Calu3 (cell line): Measurements from ENCODE around the gene WFDC2. TPM values are rescaled to one million over a fixed set of nuclear protein-coding genes. Genes with fewer than 3 reads are reported as not detected.

Source experiments
- BruUV-seq: library from RNA; stranded (reverse); fragments of 400-500 nt; replicated peaks from 2 replicates; lab custom pipeline; 2021; lab: Mats Ljungman, UMichigan
- CTCF ChIA-PET: fragments of 300-600 bp; sonication (Branson Sonifier 250); formaldehyde crosslinking; loops from one replicate; lab custom pipeline; 2022; ENCODE audit warnings: antibody characterized with exemption; lab: Charles Lee
- DNase-seq: peaks from one replicate; pipeline ENCODE4 v3.0.0; 2022
- H3K27ac Mint-ChIP-seq: one replicate; pipeline ENCODE4 v1.8.0; 2022; ENCODE audit warnings: mixed read lengths; ENCODE audit not compliant: unreplicated experiment
- H3K27me3 Mint-ChIP-seq: one replicate; pipeline ENCODE4 v1.8.0; 2022; ENCODE audit warnings: mixed read lengths; ENCODE audit not compliant: unreplicated experiment
- H3K36me3 Mint-ChIP-seq: one replicate; pipeline ENCODE4 v1.8.0; 2022; ENCODE audit warnings: mild to moderate bottlenecking, moderate library complexity, mixed read lengths; ENCODE audit not compliant: insufficient read depth, unreplicated experiment
- H3K4me1 Mint-ChIP-seq: one replicate; pipeline ENCODE4 v1.8.0; 2022; ENCODE audit warnings: mild to moderate bottlenecking, low read depth, mixed read lengths; ENCODE audit not compliant: unreplicated experiment
- H3K4me3 Mint-ChIP-seq: one replicate; pipeline ENCODE4 v1.8.0; 2022; ENCODE audit warnings: mild to moderate bottlenecking, low read depth, moderate library complexity, mixed read lengths; ENCODE audit not compliant: unreplicated experiment
- H3K9me3 Mint-ChIP-seq: one replicate; pipeline ENCODE4 v1.8.0; 2022; ENCODE audit warnings: low read depth, mixed read lengths; ENCODE audit not compliant: unreplicated experiment
- CTCF ChIP-seq: fragments of 200-600 bp; IDR thresholded peaks from one replicate; pipeline ENCODE4 v1.8.0; 2022; ENCODE audit warnings: antibody characterized with exemption; ENCODE audit not compliant: unreplicated experiment
- intact Hi-C: fragments of 100-400 bp; cut with micrococcal nuclease; formaldehyde crosslinking; loops from one replicate; pipeline ENCODE4 v1.10.0; 2022; ENCODE audit not compliant: unreplicated experiment
- total RNA-seq: library from RNA; stranded (reverse); gene quantifications from 2 replicates; pipeline ENCODE4 v1.2.3, GENCODE V29; 2022

The WFDC2 gene
- total RNA-seq, 1 experiment from 2014 or later: 295 TPM

- H3K27me3 Mint-ChIP-seq: no peaks in the 10 kb centered on the region
- CTCF ChIA-PET: interaction anchor here (0.7 to 0.9 kb wide), 2 partner anchors 22 to 137 kb away, joined by 3 read pairs; no protein-coding TSS in a partner anchor
Measured at GRCh38 chr20:45479822-45480221, 10.3 kb downstream of the WFDC2 start.

GRCh38 chr20:45484676-45485075 is 15.1 kb downstream of the WFDC2 start:
- Mint-ChIP-seq H3K27ac (no peak overlapping the region), H3K36me3 (peaks cover 9% of the 10 kb centered on the region), H3K27me3 (no peaks in the 10 kb centered on the region), H3K4me1 (peaks cover 35% of the 10 kb centered on the region), H3K9me3 (no peaks in the 10 kb centered on the region), H3K4me3 (no peak overlapping the region)
- CTCF ChIA-PET: interaction anchor here (0.6 to 0.7 kb wide), 2 partner anchors 19 to 1697 kb away, joined by 3 read pairs; no protein-coding TSS in a partner anchor
- no peak for DNase-seq
- no TSS peak for BruUV-seq
- TF ChIP-seq CTCF: no peak
- intact Hi-C loops: no loop called here

More at GRCh38 chr20:45479822-45480221, 10.3 kb downstream of the WFDC2 start:
- Mint-ChIP-seq H3K4me1 (peaks cover 8% of the 10 kb centered on the region), H3K9me3 (no peaks in the 10 kb centered on the region), H3K36me3 (peaks cover 10% of the 10 kb centered on the region), H3K27ac (no peak overlapping the region), H3K4me3 (peak overlapping the region; percentile 1)
- DNase-seq: no peak
- BruUV-seq: no TSS peak
- no peak for TF ChIP-seq CTCF
- intact Hi-C loops: no loop called here

GRCh38 chr20:45485388-45485787 is 15.8 kb downstream of the WFDC2 start:
- no TSS peak for BruUV-seq
- no peaks in the 10 kb centered on the region for H3K9me3 Mint-ChIP-seq
- no peaks in the 10 kb centered on the region for H3K27me3 Mint-ChIP-seq
- no peak for TF ChIP-seq CTCF
- intact Hi-C loops: no loop called here
- CTCF ChIA-PET: interaction anchor here (0.7 kb wide), 1 partner anchor 19 kb away, joined by 3 read pairs; no protein-coding TSS in a partner anchor
- no peak overlapping the region for H3K27ac Mint-ChIP-seq
- H3K4me1 Mint-ChIP-seq: peaks cover 28% of the 10 kb centered on the region
- H3K36me3 Mint-ChIP-seq: peaks cover 5% of the 10 kb centered on the region
- no peak overlapping the region for H3K4me3 Mint-ChIP-seq
- no peak for DNase-seq

- Mint-ChIP-seq H3K4me1 (peaks cover 28% of the 10 kb centered on the region), H3K9me3 (no peaks in the 10 kb centered on the region), H3K27ac (no peak overlapping the region), H3K27me3 (no peaks in the 10 kb centered on the region), H3K36me3 (no peaks in the 10 kb centered on the region), H3K4me3 (no peak overlapping the region)
- BruUV-seq: no TSS peak
- TF ChIP-seq CTCF: peak; percentile 33
- intact Hi-C loops: no loop called here
- CTCF ChIA-PET: no interaction called here
- no peak for DNase-seq
Measured at GRCh38 chr20:45487231-45487635, 17.7 kb downstream of the WFDC2 start.
